ENCODE results near the gene NDUFC2. TPM values are rescaled to one million over a fixed set of nuclear protein-coding genes. Genes with fewer than 3 reads are reported as not detected.

NDUFC2 gene
- total and polyA plus RNA-seq, 2 donors (not counting 3 experiments of a cell fraction or from before 2014, with no cell fraction given) = 226 to 318 TPM

GRCh38 chr11:78038697-78039313, 40.9 kb downstream of the NDUFC2 start:
- Histone ChIP-seq H2AFZ (ENCODE audit: low read depth, low read length) (no peak overlapping the region), H3K36me3 (ENCODE audit: control insufficient read depth in 2 of 2, extremely low read depth in 1 of 2, insufficient read depth in 2 of 2, low read length in 2 of 2) (no peaks in the 10 kb centered on the region), H3K9me3 (replicated peaks; ENCODE audit: control insufficient read depth, insufficient read depth, low read length) (no peaks in the 10 kb centered on the region), H3K4me2 (ENCODE audit: insufficient read depth, low read length) (no peak overlapping the region), H3K9me1 (replicated peaks; ENCODE audit: control insufficient read depth, extremely low read depth, insufficient read depth, low read length) (no peaks in the 10 kb centered on the region), H3K4me3 (replicated peaks in 1 of 3; ENCODE audit: insufficient read depth in 1 of 3, low read depth in 1 of 3, low read length in 3 of 3) (no peak overlapping the region), H3K27ac (ENCODE audit: insufficient read depth, low read depth, low read length) (no peak overlapping the region), H4K20me1 (replicated peaks; ENCODE audit: control insufficient read depth, extremely low read depth, insufficient read depth, low read length) (no peaks in the 10 kb centered on the region), H3K79me2 (ENCODE audit: control insufficient read depth, insufficient read depth, low read length) (no peaks in the 10 kb centered on the region), H3K27me3 (ENCODE audit: control insufficient read depth in 2 of 2, insufficient read depth in 2 of 2, low read length in 2 of 2) (no peaks in the 10 kb centered on the region), H3K9ac (replicated peaks; ENCODE audit: extremely low read depth, insufficient read depth, low read length) (no peak overlapping the region), H3K4me1 (ENCODE audit: control insufficient read depth, extremely low read depth, insufficient read depth, low read length) (peaks cover 21% of the 10 kb centered on the region)
- intact Hi-C loops (cut with micrococcal nuclease) (no loop called here), dilution Hi-C loops (cut with MboI; ENCODE audit: extremely low pct_ligation_motif_present, low sequenced_read_pairs) (no loop called here)
- FAIRE-seq = peak; percentile 18
- POLR2A ChIA-PET = no interaction called here
- CTCF ChIA-PET = no interaction called here
- TF ChIP-seq, protein P1, sequence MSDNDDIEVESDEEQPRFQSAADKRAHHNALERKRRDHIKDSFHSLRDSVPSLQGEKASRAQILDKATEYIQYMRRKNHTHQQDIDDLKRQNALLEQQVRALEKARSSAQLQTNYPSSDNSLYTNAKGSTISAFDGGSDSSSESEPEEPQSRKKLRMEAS (IDR thresholded peaks at IDR 0.05; ENCODE audit: insufficient read depth, insufficient read length) = no peak
- no TSS peak for BruUV-seq (replicated peaks)
- DNase-seq (ENCODE audit: low read depth, low spot score) = peak; percentile 26

- Histone ChIP-seq H3K9me3 (replicated peaks; ENCODE audit: control insufficient read depth, insufficient read depth, low read length) (no peaks in the 10 kb centered on the region), H3K27ac (ENCODE audit: insufficient read depth, low read depth, low read length) (no peak overlapping the region), H3K79me2 (ENCODE audit: control insufficient read depth, insufficient read depth, low read length) (no peaks in the 10 kb centered on the region), H3K4me3 (replicated peaks in 1 of 3; ENCODE audit: insufficient read depth in 1 of 3, low read depth in 1 of 3, low read length in 3 of 3) (no peak overlapping the region), H3K4me1 (ENCODE audit: control insufficient read depth, extremely low read depth, insufficient read depth, low read length) (peaks cover 21% of the 10 kb centered on the region), H3K27me3 (ENCODE audit: control insufficient read depth in 2 of 2, insufficient read depth in 2 of 2, low read length in 2 of 2) (no peaks in the 10 kb centered on the region), H3K9ac (replicated peaks; ENCODE audit: extremely low read depth, insufficient read depth, low read length) (no peak overlapping the region), H4K20me1 (replicated peaks; ENCODE audit: control insufficient read depth, extremely low read depth, insufficient read depth, low read length) (no peaks in the 10 kb centered on the region), H2AFZ (ENCODE audit: low read depth, low read length) (no peak overlapping the region), H3K9me1 (replicated peaks; ENCODE audit: control insufficient read depth, extremely low read depth, insufficient read depth, low read length) (no peaks in the 10 kb centered on the region), H3K36me3 (ENCODE audit: control insufficient read depth in 2 of 2, extremely low read depth in 1 of 2, insufficient read depth in 2 of 2, low read length in 2 of 2) (no peaks in the 10 kb centered on the region), H3K4me2 (ENCODE audit: insufficient read depth, low read length) (no peak overlapping the region)
- POLR2A ChIA-PET = no interaction called here
- CTCF ChIA-PET = interaction anchor here (1.2 to 1.7 kb wide), 2 partner anchors 8 to 43 kb away, joined by 3 to 6 read pairs; partner anchors contain the start of gene INTS4
- DNase-seq (ENCODE audit: low read depth, low spot score) (no peak), FAIRE-seq (no peak)
- no TSS peak for BruUV-seq (replicated peaks)
- dilution Hi-C loops (cut with MboI; ENCODE audit: extremely low pct_ligation_motif_present, low sequenced_read_pairs) = no loop called here
- TF ChIP-seq, protein P2, sequence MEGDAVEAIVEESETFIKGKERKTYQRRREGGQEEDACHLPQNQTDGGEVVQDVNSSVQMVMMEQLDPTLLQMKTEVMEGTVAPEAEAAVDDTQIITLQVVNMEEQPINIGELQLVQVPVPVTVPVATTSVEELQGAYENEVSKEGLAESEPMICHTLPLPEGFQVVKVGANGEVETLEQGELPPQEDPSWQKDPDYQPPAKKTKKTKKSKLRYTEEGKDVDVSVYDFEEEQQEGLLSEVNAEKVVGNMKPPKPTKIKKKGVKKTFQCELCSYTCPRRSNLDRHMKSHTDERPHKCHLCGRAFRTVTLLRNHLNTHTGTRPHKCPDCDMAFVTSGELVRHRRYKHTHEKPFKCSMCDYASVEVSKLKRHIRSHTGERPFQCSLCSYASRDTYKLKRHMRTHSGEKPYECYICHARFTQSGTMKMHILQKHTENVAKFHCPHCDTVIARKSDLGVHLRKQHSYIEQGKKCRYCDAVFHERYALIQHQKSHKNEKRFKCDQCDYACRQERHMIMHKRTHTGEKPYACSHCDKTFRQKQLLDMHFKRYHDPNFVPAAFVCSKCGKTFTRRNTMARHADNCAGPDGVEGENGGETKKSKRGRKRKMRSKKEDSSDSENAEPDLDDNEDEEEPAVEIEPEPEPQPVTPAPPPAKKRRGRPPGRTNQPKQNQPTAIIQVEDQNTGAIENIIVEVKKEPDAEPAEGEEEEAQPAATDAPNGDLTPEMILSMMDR (IDR thresholded peaks at IDR 0.05; ENCODE audit: extremely low read depth in 1 of 2, insufficient read depth in 1 of 2, low read depth in 1 of 2, low read length in 2 of 2) = no peak
- no peak for TF ChIP-seq JUN (IDR thresholded peaks at IDR 0.05; ENCODE audit: borderline replicate concordance, insufficient read depth, insufficient read length, low read depth)
- no peak for TF ChIP-seq GATA2 (IDR thresholded peaks at IDR 0.05; ENCODE audit: insufficient read depth, insufficient read length, low read depth, low read length)
- no peak for TF ChIP-seq MYC (IDR thresholded peaks at IDR 0.05; ENCODE audit: low read depth, low read length)
- TF ChIP-seq, protein P1 (IDR thresholded peaks at IDR 0.05; ENCODE audit: insufficient read depth, insufficient read length) = no peak
- no peak for TF ChIP-seq EZH2 (IDR thresholded peaks at IDR 0.05; ENCODE audit: borderline replicate concordance, low read depth, low read length, severe bottlenecking)
- no peak for TF ChIP-seq POLR2AphosphoS5 (IDR thresholded peaks at IDR 0.05; ENCODE audit: insufficient read depth, low read depth, low read length)
- TF ChIP-seq FOS (IDR thresholded peaks at IDR 0.05; ENCODE audit: borderline replicate concordance, insufficient read depth, low read length) = no peak
- TF ChIP-seq POLR2A (IDR thresholded peaks at IDR 0.05; ENCODE audit: low read depth, low read length) = no peak
- intact Hi-C loops (cut with micrococcal nuclease) = no loop called here
Measured at GRCh38 chr11:78037825-78038620, 41.6 kb downstream of the NDUFC2 start.

Data from endothelial cell of umbilical vein (primary cell).